GM18519 (cell line): ENCODE results near the gene TUBG1.
"Not testable (repeated sequence)": the region's sequence is repeated elsewhere in the genome, so short reads cannot be mapped to it uniquely, and the experiment has no call there.

Experiments
- ATAC-seq: cut with Tn5 transposase; IDR thresholded peaks from one replicate; pipeline ENCODE4 v1.9.1; 2021; ENCODE audit warnings: mild to moderate bottlenecking, moderate library complexity; ENCODE audit not compliant: unreplicated experiment, low FRiP score

TUBG1 gene

GRCh38 chr17:42621987-42622386 lies 12.5 kb downstream of the TUBG1 start:
- ATAC-seq: not testable (repeated sequence)

GRCh38 chr17:42623271-42623670 lies 13.8 kb downstream of the TUBG1 start:
- ATAC-seq: no peak

DNA sequence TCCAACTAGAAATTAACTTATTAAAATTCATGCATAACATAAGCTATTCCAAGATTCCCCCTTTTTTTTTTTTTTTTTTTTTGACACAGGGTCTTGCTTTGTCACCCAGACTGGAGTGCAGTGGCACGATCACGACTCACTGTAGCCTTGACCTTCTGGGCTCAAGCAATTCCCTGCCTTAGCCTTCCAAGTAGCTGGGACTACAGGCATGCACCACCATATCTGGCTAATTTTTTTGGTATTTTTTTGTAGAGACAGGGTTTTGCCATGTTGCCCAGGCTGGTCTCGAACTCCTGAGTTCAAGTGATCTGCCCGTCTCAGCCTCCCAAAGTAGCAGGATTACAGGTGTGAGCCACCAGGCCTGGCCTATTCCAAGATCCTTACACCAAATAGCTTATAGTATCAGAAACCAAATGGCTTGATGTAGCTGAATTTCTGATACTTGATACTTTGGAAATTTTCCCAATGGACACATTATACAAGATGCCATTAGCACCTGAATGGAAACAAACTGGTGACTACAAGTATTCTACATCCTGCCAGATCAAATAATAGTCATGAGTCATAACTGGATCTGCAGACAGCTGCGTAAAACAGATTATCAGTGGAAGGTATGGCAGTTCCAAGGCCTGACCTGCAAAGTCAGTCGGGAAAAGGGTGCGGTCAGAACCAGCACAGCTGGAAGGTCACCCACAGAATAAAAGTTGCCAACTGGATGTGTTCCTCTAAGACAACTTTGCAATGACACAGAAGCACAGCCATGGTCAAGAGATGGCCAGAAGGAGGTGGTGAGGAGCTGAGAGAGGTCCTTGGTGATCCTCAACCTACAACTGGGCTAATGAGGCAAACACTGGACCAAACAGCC lies 14.5 kb downstream of the TUBG1 start:
- ATAC-seq: no peak

DNA sequence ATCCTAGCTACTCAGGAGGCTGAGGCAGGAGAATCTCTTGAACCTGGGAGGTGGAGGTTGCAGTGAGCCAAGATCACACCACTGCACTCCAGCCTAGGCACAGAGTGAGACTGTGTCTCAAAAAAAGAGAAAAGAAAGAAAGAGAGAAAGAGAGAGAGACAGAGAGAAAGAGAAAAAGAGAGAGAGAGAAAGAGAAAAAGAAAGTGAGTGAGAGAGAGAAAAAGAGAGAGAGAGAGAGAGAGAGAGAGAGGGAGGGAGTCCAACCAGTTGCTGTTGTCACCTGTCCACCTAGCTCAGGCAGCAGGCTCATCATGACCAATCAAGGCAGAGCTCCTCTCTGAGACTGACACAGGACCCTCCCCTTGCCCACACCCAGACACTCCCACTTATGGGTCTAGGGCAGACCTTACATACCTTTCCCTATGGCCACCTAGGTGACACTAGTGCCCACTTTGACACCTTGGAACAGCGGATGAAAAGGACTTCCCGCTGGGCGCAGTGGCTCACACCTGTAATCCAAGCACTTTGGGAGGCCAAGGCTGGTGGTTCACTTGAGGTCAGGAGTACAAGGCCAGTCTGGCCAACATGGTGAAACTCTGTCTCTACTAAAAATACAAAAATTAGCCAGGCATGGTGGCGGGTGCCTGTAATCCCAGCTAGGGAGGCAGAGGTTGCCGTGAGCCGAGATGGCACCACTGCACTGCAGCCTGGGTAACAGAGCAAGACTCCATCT lies 17.7 kb downstream of the TUBG1 start:
- not testable (repeated sequence) for ATAC-seq

DNA sequence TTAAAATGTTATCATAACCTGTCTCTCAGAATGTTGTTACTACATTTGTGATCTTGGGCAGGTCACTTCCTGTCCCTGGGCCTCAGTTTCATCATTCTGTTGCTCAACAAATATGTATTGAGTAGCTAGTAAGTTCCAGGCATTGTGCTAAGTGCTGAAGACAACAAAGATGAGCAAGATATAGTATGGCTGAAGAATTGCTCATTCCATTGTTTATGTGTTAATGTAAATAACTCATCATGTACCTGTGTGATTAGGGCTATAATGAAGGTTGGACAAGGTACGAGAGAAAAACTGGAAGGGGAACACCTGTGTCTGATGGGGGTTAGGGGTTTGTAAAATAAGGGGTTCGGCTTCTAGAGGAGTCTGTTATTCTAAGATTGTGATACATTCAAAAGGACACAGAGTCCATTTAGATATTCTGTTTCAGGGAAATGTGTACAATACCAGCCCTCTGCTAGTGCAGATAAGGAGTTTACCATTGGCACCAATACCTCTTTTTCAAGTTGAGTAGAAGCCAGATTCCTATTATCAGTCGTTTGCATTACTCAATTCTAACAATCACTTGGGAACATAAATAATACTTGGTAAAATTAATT lies 20.0 kb downstream of the TUBG1 start:
- ATAC-seq: no peak

GRCh38 chr17:42632949-42633444 lies 23.5 kb downstream of the TUBG1 start:
- ATAC-seq: no peak

- ATAC-seq: no peak
Observed at GRCh38 chr17:42639525-42640113, 30.1 kb downstream of the TUBG1 start.

GRCh38 chr17:42640121-42640520 lies 30.6 kb downstream of the TUBG1 start:
- ATAC-seq: no peak

DNA sequence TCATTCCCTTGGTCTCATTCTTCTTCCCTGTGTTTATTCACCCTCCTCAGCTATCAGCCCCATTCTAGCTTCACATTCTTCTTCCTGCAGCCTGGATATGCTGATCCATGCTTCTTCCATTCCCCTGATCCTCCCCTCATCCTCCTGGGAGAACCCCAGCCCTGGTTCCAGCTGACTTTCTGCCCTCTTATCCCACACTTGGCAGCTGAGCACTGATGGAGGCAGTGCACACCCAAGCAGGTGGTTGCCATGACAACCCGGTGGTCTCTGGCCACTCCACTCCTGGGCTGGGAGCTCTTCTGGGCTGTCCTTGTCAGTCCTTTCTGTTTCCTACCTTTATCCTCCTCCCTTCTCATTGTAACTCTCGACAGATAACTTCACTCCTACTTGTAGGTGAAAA lies 32.9 kb downstream of the TUBG1 start:
- no peak for ATAC-seq

DNA sequence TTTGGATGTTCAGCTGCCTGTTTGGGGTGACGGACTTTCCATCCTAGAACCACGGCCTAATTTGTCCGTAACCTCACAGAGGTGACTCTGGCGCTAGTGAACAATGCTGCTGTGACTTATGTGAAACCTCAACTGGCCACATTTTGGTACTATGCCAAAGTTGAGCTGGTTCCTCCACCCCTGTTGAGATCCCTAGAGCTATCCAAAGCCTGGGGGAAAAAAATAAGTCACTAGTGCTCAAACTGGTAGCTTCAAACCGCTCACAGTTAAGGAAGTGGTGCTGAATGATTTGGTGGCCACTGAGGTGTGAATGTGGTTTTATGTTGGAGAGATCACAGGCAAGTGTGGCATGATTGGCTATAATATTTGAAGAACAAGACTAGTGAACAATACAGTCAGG lies 38.3 kb downstream of the TUBG1 start:
- ATAC-seq: no peak

GRCh38 chr17:42651392-42651791 lies 41.9 kb downstream of the TUBG1 start:
- ATAC-seq: no peak

- no peak for ATAC-seq
Observed at GRCh38 chr17:42653179-42654124, 44.0 kb downstream of the TUBG1 start.

- ATAC-seq: no peak
Observed at GRCh38 chr17:42655528-42655927, 46.0 kb downstream of the TUBG1 start.

DNA sequence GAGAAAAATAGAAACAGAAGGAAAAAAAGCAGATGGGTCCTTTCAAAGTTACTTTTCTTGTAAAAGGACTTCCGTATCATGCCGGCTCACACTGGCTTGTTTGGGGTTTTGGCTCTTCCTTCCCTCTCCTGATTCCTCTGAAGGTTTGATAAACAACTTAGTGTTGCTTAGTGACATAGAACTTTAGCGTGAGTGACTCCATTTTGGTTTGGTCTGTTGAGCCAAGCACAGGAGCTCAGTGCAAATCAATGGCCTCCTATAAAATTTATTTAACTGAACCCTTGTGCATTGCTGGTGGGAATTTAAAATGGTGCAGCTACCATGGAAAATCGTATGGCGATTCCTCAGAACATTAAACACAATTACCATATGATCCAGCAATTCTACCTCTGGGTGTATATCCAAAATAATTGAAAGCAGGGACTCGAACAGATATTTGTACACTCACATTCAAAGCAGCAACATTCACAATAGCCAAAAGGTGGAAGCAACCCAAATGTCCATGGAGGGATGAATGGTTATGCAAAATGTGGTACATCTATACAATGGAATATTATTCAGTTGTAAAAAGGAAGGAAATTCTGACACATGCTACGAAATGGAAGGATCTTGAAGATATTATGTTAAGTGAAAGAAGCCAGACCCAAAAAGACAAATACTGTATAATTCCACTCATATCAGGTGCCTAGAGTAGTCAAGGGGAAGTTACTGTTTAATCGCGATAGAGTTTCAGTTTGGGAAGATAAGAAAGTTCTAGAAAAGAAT lies 48.5 kb downstream of the TUBG1 start:
- no peak for ATAC-seq

GRCh38 chr17:42659079-42659931 lies 49.8 kb downstream of the TUBG1 start, which contains the start of gene TUBG2:
TUBG2 (plus strand) TSS chr17:42659284; CDS start chr17:42659504, 220 bp downstream.
- ATAC-seq: no peak

DNA sequence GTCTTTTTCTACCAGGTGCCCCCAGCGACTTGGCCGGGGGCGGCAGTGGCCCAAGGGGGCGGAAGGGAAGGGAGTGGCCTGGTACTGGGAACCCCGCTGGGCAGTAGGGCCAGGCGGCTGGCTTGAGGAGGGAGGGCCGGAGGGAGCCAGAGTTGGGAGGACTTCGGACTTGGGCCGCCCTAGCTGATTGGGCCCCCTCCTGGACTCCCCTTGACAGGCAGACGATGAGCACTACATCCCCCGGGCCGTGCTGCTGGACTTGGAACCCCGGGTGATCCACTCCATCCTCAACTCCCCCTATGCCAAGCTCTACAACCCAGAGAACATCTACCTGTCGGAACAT lies 50.4 kb downstream of the TUBG1 start:
- not testable (repeated sequence) for ATAC-seq

DNA sequence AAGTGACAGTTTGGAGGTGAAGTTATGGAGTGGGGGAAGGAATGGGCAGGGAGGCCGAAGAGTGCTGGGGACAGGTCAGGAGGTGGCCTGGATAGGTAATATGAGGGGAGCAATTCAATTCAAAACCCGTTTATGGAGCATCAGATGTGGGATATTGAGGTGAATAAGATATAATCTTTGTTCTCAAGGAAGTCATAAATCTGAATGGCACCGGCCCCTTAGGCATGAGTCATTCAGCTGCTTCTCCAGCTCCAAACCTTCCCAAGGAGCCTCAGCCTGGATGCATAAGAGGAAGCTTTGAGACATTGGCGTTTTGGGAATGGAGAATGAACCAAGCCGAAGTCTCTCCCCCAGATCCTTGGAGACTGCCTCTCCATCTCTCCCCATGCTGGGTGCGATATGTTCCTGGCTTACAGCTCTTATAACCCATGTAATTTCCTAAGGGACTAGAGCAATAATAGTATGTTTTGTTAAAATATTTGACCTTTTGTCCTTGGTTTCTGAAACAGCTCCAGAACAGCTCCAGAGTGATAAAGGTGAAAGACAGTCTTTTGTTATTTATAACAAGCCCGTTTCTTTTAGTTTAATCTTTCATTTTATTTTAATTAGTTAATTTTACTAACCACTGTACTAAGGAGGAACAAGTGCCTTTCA lies 51.3 kb downstream of the TUBG1 start:
- ATAC-seq: no peak
